HCT116 (cell line): ENCODE data around the gene TNKS1BP1.

Experiments used
- ELF1 ChIP-seq: IDR thresholded peaks from 2 replicates; pipeline ENCODE4 v1.6.1; 2012; ENCODE audit warnings: low read depth, borderline replicate concordance
- EZH2 ChIP-seq: fragments of 200-600 bp; sonication (generic); IDR thresholded peaks from 2 replicates; pipeline ENCODE4 v1.6.1; 2017; ENCODE audit warnings: antibody characterized with exemption, mixed run types
- JUND ChIP-seq: IDR thresholded peaks from 2 replicates; pipeline ENCODE4 v1.6.1; 2012
- POLR2A ChIP-seq: IDR thresholded peaks from 2 replicates; pipeline ENCODE4 v1.7.0; 2011; ENCODE audit warnings: borderline replicate concordance; ENCODE audit not compliant: insufficient read depth, insufficient read length; ENCODE audit errors: extremely low read depth
- POLR2AphosphoS5 ChIP-seq: IDR thresholded peaks from 2 replicates; pipeline ENCODE4 v1.6.1; 2011; ENCODE audit warnings: mild to moderate bottlenecking, low read depth, low read length, moderate library complexity
- RAD21 ChIP-seq: IDR thresholded peaks from 2 replicates; pipeline ENCODE4 v1.6.1; 2012; ENCODE audit warnings: low read depth, mild to moderate bottlenecking
- SIN3A ChIP-seq: IDR thresholded peaks from 2 replicates; pipeline ENCODE4 v1.6.1; 2012; ENCODE audit warnings: low read depth
- TCF7L2 ChIP-seq: IDR thresholded peaks from 2 replicates; pipeline ENCODE4 v1.7.0; 2011; ENCODE audit warnings: borderline replicate concordance, inconsistent platforms; ENCODE audit not compliant: insufficient read depth, insufficient read length; ENCODE audit errors: extremely low read depth
- ZFX ChIP-seq: fragments of 450-650 bp; IDR thresholded peaks from 2 replicates; pipeline ENCODE4 v1.6.1; 2017
- TF ChIP-seq, protein P1 (sequence below), 3 experiments: fragments of 200-600 bp in 1 of 3; sonication (generic) in 1 of 3; IDR thresholded peaks in 2 of 3; conservative IDR thresholded peaks in 1 of 3; 2 replicates each; pipeline ENCODE4 v1.5.1; 2012 to 2017; ENCODE audit warnings: low read depth in 2 of 3, low read length in 2 of 3, antibody characterized with exemption in 1 of 3, borderline replicate concordance in 1 of 3, control low read depth in 1 of 3, mild to moderate bottlenecking in 1 of 3, mixed read lengths in 1 of 3, mixed run types in 1 of 3, moderate library complexity in 1 of 3; ENCODE audit not compliant: insufficient read depth in 1 of 3
- TF ChIP-seq, protein P2 (sequence below): IDR thresholded peaks from 2 replicates; pipeline ENCODE4 v1.6.1; 2012; ENCODE audit warnings: low read depth

DNA sequence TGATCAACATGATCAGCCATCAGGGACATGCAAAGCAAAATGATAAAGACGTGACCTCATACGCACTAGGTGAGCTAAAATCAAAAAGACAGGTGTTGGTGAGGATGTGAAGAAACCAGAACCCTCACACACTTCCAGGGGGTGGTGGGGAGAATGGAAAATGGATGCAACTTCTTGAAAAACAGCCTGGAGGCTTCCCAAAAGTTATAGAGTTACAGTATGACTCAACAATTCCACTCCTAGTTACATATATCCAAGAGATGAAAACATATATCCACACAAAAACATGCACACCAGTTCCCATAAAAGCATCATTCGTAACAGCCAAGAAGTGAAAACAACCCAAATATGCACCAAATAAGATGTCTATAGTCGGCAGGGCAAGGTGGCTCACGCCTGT is 45.6 kb downstream of the TNKS1BP1 start:
- TF ChIP-seq POLR2AphosphoS5, result no peak
- TF ChIP-seq, protein P1, sequence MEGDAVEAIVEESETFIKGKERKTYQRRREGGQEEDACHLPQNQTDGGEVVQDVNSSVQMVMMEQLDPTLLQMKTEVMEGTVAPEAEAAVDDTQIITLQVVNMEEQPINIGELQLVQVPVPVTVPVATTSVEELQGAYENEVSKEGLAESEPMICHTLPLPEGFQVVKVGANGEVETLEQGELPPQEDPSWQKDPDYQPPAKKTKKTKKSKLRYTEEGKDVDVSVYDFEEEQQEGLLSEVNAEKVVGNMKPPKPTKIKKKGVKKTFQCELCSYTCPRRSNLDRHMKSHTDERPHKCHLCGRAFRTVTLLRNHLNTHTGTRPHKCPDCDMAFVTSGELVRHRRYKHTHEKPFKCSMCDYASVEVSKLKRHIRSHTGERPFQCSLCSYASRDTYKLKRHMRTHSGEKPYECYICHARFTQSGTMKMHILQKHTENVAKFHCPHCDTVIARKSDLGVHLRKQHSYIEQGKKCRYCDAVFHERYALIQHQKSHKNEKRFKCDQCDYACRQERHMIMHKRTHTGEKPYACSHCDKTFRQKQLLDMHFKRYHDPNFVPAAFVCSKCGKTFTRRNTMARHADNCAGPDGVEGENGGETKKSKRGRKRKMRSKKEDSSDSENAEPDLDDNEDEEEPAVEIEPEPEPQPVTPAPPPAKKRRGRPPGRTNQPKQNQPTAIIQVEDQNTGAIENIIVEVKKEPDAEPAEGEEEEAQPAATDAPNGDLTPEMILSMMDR (IDR thresholded peaks at IDR 0.05 in 2 of 3, conservative IDR thresholded peaks at IDR 0.05 in 1 of 3; ENCODE audit: borderline replicate concordance in 1 of 3, insufficient read depth in 1 of 3, low read depth in 2 of 3, low read length in 2 of 3), result no peak
- no peak for TF ChIP-seq JUND
- TF ChIP-seq, protein P2, sequence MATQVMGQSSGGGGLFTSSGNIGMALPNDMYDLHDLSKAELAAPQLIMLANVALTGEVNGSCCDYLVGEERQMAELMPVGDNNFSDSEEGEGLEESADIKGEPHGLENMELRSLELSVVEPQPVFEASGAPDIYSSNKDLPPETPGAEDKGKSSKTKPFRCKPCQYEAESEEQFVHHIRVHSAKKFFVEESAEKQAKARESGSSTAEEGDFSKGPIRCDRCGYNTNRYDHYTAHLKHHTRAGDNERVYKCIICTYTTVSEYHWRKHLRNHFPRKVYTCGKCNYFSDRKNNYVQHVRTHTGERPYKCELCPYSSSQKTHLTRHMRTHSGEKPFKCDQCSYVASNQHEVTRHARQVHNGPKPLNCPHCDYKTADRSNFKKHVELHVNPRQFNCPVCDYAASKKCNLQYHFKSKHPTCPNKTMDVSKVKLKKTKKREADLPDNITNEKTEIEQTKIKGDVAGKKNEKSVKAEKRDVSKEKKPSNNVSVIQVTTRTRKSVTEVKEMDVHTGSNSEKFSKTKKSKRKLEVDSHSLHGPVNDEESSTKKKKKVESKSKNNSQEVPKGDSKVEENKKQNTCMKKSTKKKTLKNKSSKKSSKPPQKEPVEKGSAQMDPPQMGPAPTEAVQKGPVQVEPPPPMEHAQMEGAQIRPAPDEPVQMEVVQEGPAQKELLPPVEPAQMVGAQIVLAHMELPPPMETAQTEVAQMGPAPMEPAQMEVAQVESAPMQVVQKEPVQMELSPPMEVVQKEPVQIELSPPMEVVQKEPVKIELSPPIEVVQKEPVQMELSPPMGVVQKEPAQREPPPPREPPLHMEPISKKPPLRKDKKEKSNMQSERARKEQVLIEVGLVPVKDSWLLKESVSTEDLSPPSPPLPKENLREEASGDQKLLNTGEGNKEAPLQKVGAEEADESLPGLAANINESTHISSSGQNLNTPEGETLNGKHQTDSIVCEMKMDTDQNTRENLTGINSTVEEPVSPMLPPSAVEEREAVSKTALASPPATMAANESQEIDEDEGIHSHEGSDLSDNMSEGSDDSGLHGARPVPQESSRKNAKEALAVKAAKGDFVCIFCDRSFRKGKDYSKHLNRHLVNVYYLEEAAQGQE, result no peak
- no peak for TF ChIP-seq POLR2A
- no peak for TF ChIP-seq ELF1
- TF ChIP-seq EZH2, result no peak
- TF ChIP-seq RAD21, result no peak
- no peak for TF ChIP-seq TCF7L2
- no peak for TF ChIP-seq SIN3A
- no peak for TF ChIP-seq ZFX
